H9 (cell line): ENCODE results near the gene ATG13. TPM values are rescaled to one million over a fixed set of nuclear protein-coding genes. Genes with fewer than 3 reads are reported as not detected.

Source experiments
- DNase-seq: peaks from one replicate; pipeline ENCODE4 v3.0.0-alpha.2; 2017
- H2AFZ ChIP-seq: one replicate; pipeline ENCODE4 v1.6.1; 2013; ENCODE audit warnings: mild to moderate bottlenecking, low read length, control low read depth, moderate library complexity
- H2AK5ac ChIP-seq: 2 replicates; pipeline ENCODE4 v1.6.1; 2013; ENCODE audit warnings: low read length, control low read depth, mixed read lengths; ENCODE audit not compliant: insufficient read length
- H2BK120ac ChIP-seq: one replicate; pipeline ENCODE4 v1.6.1; 2013; ENCODE audit warnings: low read depth, mild to moderate bottlenecking, low read length, control low read depth, inconsistent platforms; ENCODE audit not compliant: poor library complexity, severe bottlenecking
- H2BK12ac ChIP-seq: 2 replicates; pipeline ENCODE4 v1.6.1; 2013; ENCODE audit warnings: low read length, control low read depth, mixed read lengths, low read depth; ENCODE audit not compliant: insufficient read length
- H2BK15ac ChIP-seq: 2 replicates; pipeline ENCODE4 v1.6.1; 2013; ENCODE audit warnings: low read depth, low read length, control low read depth
- H2BK20ac ChIP-seq: one replicate; pipeline ENCODE4 v1.6.1; 2013; ENCODE audit warnings: low read depth, mild to moderate bottlenecking, low read length, control low read depth, inconsistent platforms; ENCODE audit not compliant: poor library complexity, severe bottlenecking
- H2BK5ac ChIP-seq: 2 replicates; pipeline ENCODE4 v1.6.1; 2013; ENCODE audit warnings: low read length, control low read depth, mixed read lengths; ENCODE audit not compliant: insufficient read length
- H3K14ac ChIP-seq: 2 replicates; pipeline ENCODE4 v1.6.1; 2013; ENCODE audit warnings: low read length, control low read depth; ENCODE audit not compliant: insufficient read depth
- H3K18ac ChIP-seq: 2 replicates; pipeline ENCODE4 v1.6.1; 2013; ENCODE audit warnings: low read depth, mild to moderate bottlenecking, mixed read lengths, low read length, control low read depth; ENCODE audit not compliant: insufficient read length
- H3K23ac ChIP-seq: 2 replicates; pipeline ENCODE4 v1.6.1; 2013; ENCODE audit warnings: low read length, control low read depth, mixed read lengths, low read depth; ENCODE audit not compliant: insufficient read length
- H3K23me2 ChIP-seq: 2 replicates; pipeline ENCODE4 v1.6.1; 2013; ENCODE audit warnings: low read depth, mild to moderate bottlenecking, mixed read lengths, low read length, control low read depth; ENCODE audit not compliant: insufficient read length, poor library complexity, severe bottlenecking
- H3K27ac ChIP-seq: 2 replicates; pipeline ENCODE4 v1.5.1; 2013; ENCODE audit warnings: low read length, control low read depth, mixed read lengths, low read depth; ENCODE audit not compliant: insufficient read length
- H3K27me3 ChIP-seq: 2 replicates; pipeline ENCODE4 v1.6.1; 2013; ENCODE audit warnings: low read length, control low read depth, inconsistent platforms; ENCODE audit not compliant: insufficient read depth
- H3K4ac ChIP-seq: 2 replicates; pipeline ENCODE4 v1.6.1; 2013; ENCODE audit warnings: low read depth, mild to moderate bottlenecking, control low read depth, inconsistent platforms, low read length, moderate library complexity
- H3K4me1 ChIP-seq: 2 replicates; pipeline ENCODE4 v1.6.1; 2013; ENCODE audit warnings: low read length, control low read depth, inconsistent platforms; ENCODE audit not compliant: insufficient read depth
- H3K4me2 ChIP-seq: 2 replicates; pipeline ENCODE4 v1.6.1; 2013; ENCODE audit warnings: low read length, control low read depth, mixed read lengths; ENCODE audit not compliant: insufficient read length, insufficient read depth
- H3K56ac ChIP-seq: 2 replicates; pipeline ENCODE4 v1.6.1; 2013; ENCODE audit warnings: low read depth, mild to moderate bottlenecking, mixed read lengths, low read length, control low read depth; ENCODE audit not compliant: insufficient read length
- H3K79me1 ChIP-seq: 2 replicates; pipeline ENCODE4 v1.6.1; 2013; ENCODE audit warnings: low read depth, mild to moderate bottlenecking, moderate library complexity, low read length, control low read depth, inconsistent platforms; ENCODE audit not compliant: insufficient read depth, poor library complexity, severe bottlenecking
- H3K79me2 ChIP-seq: 2 replicates; pipeline ENCODE4 v1.6.1; 2013; ENCODE audit warnings: low read length, control low read depth, inconsistent platforms; ENCODE audit not compliant: insufficient read depth
- H3K9ac ChIP-seq: 2 replicates; pipeline ENCODE4 v1.6.1; 2013; ENCODE audit warnings: low read length, control low read depth, mixed read lengths; ENCODE audit not compliant: insufficient read length; ENCODE audit errors: extremely low read depth
- H3K9me3 ChIP-seq: one replicate; pipeline ENCODE4 v1.6.1; 2013; ENCODE audit warnings: low read depth, low read length, inconsistent platforms; ENCODE audit not compliant: control insufficient read depth
- H3T11ph ChIP-seq: one replicate; pipeline ENCODE4 v1.6.1; 2013; ENCODE audit warnings: mild to moderate bottlenecking, low read length, control low read depth, inconsistent platforms
- H4K20me1 ChIP-seq: one replicate; pipeline ENCODE4 v1.6.1; 2013; ENCODE audit not compliant: control insufficient read depth, insufficient read length, insufficient read depth
- H4K5ac ChIP-seq: 2 replicates; pipeline ENCODE4 v1.6.1; 2013; ENCODE audit warnings: low read depth, mild to moderate bottlenecking, mixed read lengths, low read length, control low read depth; ENCODE audit not compliant: insufficient read length
- H4K8ac ChIP-seq: replicated peaks from 2 replicates; pipeline ENCODE4 v1.6.1; 2013; ENCODE audit warnings: low read length, control low read depth, mixed read lengths, low read depth; ENCODE audit not compliant: insufficient read length
- H4K91ac ChIP-seq: 2 replicates; pipeline ENCODE4 v1.6.1; 2013; ENCODE audit warnings: low read depth, mild to moderate bottlenecking, moderate library complexity, mixed read lengths, low read length, control low read depth; ENCODE audit not compliant: insufficient read length
- H3K27ac Mint-ChIP-seq, 3 experiments: 2 replicates in 2 of 3; 3 replicates in 1 of 3; pipeline ENCODE4 v1.8.0; 2020 to 2021; ENCODE audit warnings: mixed read lengths in 3 of 3, mild to moderate bottlenecking in 1 of 3, moderate library complexity in 1 of 3
- H3K27me3 Mint-ChIP-seq: 2 replicates; pipeline ENCODE4 v1.8.0; 2021; ENCODE audit warnings: low read depth, mild to moderate bottlenecking, moderate library complexity, mixed read lengths
- H3K36me3 Mint-ChIP-seq, 3 experiments: 2 replicates in 2 of 3; 3 replicates in 1 of 3; pipeline ENCODE4 v1.8.0; 2020 to 2021; ENCODE audit warnings: low read depth in 3 of 3, mixed read lengths in 3 of 3; ENCODE audit not compliant: insufficient read depth in 1 of 3
- H3K4me1 Mint-ChIP-seq, 2 experiments: 2 replicates each; pipeline ENCODE4 v1.8.0; 2020; ENCODE audit warnings: mixed read lengths in 2 of 2
- H3K4me3 Mint-ChIP-seq, 2 experiments: 2 replicates in 1 of 2; 3 replicates in 1 of 2; pipeline ENCODE4 v1.8.0; 2020 to 2021; ENCODE audit warnings: mild to moderate bottlenecking in 2 of 2, mixed read lengths in 2 of 2, moderate library complexity in 1 of 2
- H3K9me3 Mint-ChIP-seq, 2 experiments: 2 replicates in 1 of 2; 3 replicates in 1 of 2; pipeline ENCODE4 v1.8.0; 2020; ENCODE audit warnings: mild to moderate bottlenecking in 2 of 2, mixed read lengths in 2 of 2, moderate library complexity in 1 of 2
- WGBS: extraction: QIAGEN DNeasy Blood & Tissue Kit; methylation state at CpG from one replicate; pipeline ENCODE4 v1.1.7; 2013; ENCODE audit warnings: missing lambda C conversion rate, low lambda C conversion rate, mixed read lengths; ENCODE audit not compliant: insufficient read length; ENCODE audit errors: extremely low coverage; 5-methylcytosine and 5-hydroxymethylcytosine counted together
- total RNA-seq: library from RNA; stranded (reverse); gene quantifications from 2 replicates; pipeline ENCODE4 v1.2.1, GENCODE V29; 2021
- TF ChIP-seq, protein P1 (sequence below): fragments of 200-600 bp; sonication (generic); conservative IDR thresholded peaks from 3 replicates; pipeline ENCODE4 v1.8.0; 2021; ENCODE audit warnings: antibody characterized with exemption, mild to moderate bottlenecking

The ATG13 gene
- total RNA-seq, 1 experiment from 2014 or later = 79.1 TPM

DNA sequence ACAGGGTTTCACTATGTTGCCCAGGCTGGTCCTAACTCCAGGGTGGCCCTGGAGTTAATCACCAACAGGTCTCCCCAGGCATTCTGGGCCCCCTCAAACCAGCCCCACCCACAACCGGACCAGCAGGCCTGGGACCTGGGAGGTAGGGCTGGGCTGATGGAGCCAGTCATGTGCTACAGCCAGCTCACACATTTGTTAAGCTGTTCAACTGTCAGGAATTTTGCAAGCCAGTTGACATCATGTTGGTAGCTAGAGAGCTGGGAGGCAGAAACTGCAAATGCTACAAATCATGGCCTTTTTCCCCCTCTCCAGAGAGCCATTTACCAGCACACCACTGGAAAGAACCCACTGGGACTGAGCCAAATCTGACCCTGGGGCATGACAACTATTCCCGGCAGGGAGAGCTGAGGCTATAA lies 76.3 kb downstream of the ATG13 start:
- peaks cover 6% of the 10 kb centered on the region in 2 experiments; a peak in 3 of 4 replicates for H3K4me1 Mint-ChIP-seq
- no CpG with 5 or more reads among the region's 2 CpGs for WGBS

More for the DNA sequence above, 76.3 kb downstream of the ATG13 start:
- Mint-ChIP-seq H3K9me3 (no peaks in the 10 kb centered on the region), H3K4me3 (no peak overlapping the region), H3K36me3 (peaks cover 2 to 14% (median 13%) of the 10 kb centered on the region in 3 experiments; a peak in 6 of 7 replicates), H3K27ac (no peak overlapping the region), H3K27me3 (no peaks in the 10 kb centered on the region)
- no peaks in the 10 kb centered on the region for H3K9me3 ChIP-seq
- no peaks in the 10 kb centered on the region for H3K23me2 ChIP-seq
- no peaks in the 10 kb centered on the region for H3K79me2 ChIP-seq
- H4K8ac ChIP-seq = no peak overlapping the region
- H3K79me1 ChIP-seq = no peaks in the 10 kb centered on the region
- no peak overlapping the region for H2BK12ac ChIP-seq
- H2BK120ac ChIP-seq = no peak overlapping the region
- no peak overlapping the region for H3K4me2 ChIP-seq
- no peak overlapping the region for H2AFZ ChIP-seq
- H3K4me1 ChIP-seq = no peaks in the 10 kb centered on the region
- no peak for DNase-seq
- no peak overlapping the region for H3K9ac ChIP-seq
- H4K20me1 ChIP-seq = no peaks in the 10 kb centered on the region
- H3K4ac ChIP-seq = no peak overlapping the region
- TF ChIP-seq, protein P1, sequence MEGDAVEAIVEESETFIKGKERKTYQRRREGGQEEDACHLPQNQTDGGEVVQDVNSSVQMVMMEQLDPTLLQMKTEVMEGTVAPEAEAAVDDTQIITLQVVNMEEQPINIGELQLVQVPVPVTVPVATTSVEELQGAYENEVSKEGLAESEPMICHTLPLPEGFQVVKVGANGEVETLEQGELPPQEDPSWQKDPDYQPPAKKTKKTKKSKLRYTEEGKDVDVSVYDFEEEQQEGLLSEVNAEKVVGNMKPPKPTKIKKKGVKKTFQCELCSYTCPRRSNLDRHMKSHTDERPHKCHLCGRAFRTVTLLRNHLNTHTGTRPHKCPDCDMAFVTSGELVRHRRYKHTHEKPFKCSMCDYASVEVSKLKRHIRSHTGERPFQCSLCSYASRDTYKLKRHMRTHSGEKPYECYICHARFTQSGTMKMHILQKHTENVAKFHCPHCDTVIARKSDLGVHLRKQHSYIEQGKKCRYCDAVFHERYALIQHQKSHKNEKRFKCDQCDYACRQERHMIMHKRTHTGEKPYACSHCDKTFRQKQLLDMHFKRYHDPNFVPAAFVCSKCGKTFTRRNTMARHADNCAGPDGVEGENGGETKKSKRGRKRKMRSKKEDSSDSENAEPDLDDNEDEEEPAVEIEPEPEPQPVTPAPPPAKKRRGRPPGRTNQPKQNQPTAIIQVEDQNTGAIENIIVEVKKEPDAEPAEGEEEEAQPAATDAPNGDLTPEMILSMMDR = no peak
- H3K27ac ChIP-seq = no peak overlapping the region
- no peak overlapping the region for H2AK5ac ChIP-seq
- H4K5ac ChIP-seq = no peak overlapping the region
- no peaks in the 10 kb centered on the region; the same call in 1 of the 2 replicates for H3K27me3 ChIP-seq
- no peak overlapping the region for H3T11ph ChIP-seq
- H2BK20ac ChIP-seq = no peak overlapping the region
- no peak overlapping the region for H4K91ac ChIP-seq
- no peak overlapping the region for H3K23ac ChIP-seq
- no peak overlapping the region for H3K18ac ChIP-seq
- no peak overlapping the region for H3K14ac ChIP-seq
- no peak overlapping the region for H2BK5ac ChIP-seq
- no peak overlapping the region for H3K56ac ChIP-seq
- no peak overlapping the region for H2BK15ac ChIP-seq
